Measurements from ENCODE around the gene PRPH2. TPM values are rescaled to one million over a fixed set of nuclear protein-coding genes. Genes with fewer than 3 reads are reported as not detected.

Gene PRPH2
- total RNA-seq, 1 experiment from 2014 or later: 1.0 TPM

DNA sequence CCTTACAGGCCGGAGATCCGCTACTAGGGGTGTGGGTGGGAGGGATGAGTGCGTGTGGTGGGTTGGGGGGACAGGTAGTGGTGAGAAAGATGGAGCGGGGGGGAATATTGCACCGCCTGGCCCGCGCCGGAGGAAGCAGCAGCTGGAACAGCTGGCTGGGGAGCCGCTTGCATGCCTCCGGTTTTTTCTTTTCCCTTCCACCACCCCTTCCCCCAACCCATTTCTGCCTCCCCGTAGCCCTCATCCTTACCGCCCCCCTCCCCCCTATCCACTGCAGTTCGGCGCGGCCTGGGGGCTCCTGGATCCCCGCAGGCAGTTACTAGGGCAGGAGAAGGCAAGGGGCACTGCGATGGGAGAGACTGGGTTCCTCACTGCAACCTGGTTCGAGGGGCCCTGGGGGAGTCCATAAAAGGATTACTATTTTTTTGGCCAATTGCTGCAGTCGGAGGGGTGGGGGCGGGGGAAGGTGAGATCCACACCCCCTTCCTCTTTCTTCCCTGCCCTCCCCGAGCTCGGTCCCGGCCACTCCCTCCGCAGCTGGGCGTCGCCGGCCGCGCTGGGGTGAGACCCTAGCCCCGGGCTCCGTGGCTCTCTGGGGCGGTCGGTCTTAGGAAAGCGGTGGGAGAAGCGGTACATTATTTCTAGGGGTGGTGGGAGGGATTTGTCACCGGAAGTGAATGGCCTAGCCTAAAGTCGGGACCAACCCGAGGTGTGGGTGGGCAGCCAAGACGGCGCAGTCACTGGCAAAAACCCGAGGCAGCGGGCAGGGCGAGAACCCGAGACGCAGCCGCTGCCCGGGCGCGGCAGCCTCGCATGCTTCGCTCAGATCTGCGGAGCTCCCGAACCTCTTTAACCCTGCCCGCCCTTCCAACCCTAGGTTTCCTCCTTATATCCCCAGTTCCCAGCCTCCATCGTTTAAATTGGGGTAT is 24.3 kb upstream of the PRPH2 start (continued):
- TF ChIP-seq, protein P1, sequence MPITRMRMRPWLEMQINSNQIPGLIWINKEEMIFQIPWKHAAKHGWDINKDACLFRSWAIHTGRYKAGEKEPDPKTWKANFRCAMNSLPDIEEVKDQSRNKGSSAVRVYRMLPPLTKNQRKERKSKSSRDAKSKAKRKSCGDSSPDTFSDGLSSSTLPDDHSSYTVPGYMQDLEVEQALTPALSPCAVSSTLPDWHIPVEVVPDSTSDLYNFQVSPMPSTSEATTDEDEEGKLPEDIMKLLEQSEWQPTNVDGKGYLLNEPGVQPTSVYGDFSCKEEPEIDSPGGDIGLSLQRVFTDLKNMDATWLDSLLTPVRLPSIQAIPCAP (CRISPR knock-in tag; IDR thresholded peaks at IDR 0.05): no peak
- TF ChIP-seq, protein P2, sequence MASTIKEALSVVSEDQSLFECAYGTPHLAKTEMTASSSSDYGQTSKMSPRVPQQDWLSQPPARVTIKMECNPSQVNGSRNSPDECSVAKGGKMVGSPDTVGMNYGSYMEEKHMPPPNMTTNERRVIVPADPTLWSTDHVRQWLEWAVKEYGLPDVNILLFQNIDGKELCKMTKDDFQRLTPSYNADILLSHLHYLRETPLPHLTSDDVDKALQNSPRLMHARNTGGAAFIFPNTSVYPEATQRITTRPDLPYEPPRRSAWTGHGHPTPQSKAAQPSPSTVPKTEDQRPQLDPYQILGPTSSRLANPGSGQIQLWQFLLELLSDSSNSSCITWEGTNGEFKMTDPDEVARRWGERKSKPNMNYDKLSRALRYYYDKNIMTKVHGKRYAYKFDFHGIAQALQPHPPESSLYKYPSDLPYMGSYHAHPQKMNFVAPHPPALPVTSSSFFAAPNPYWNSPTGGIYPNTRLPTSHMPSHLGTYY (CRISPR knock-in tag; IDR thresholded peaks at IDR 0.05): no peak
- TF ChIP-seq TEAD4 (CRISPR knock-in tag; IDR thresholded peaks at IDR 0.05) (no peak), ATF6 (CRISPR knock-in tag; IDR thresholded peaks at IDR 0.05) (no peak), MYBL2 (CRISPR knock-in tag; IDR thresholded peaks at IDR 0.05) (no peak; the same call in 1 of the 2 replicates), ZNF121 (CRISPR knock-in tag; IDR thresholded peaks at IDR 0.05) (no peak), ZSCAN18 (CRISPR knock-in tag; IDR thresholded peaks at IDR 0.05) (no peak)
- TF ChIP-seq, protein P3, sequence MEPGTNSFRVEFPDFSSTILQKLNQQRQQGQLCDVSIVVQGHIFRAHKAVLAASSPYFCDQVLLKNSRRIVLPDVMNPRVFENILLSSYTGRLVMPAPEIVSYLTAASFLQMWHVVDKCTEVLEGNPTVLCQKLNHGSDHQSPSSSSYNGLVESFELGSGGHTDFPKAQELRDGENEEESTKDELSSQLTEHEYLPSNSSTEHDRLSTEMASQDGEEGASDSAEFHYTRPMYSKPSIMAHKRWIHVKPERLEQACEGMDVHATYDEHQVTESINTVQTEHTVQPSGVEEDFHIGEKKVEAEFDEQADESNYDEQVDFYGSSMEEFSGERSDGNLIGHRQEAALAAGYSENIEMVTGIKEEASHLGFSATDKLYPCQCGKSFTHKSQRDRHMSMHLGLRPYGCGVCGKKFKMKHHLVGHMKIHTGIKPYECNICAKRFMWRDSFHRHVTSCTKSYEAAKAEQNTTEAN (CRISPR knock-in tag; IDR thresholded peaks at IDR 0.05): peak; percentile 75; the same call in 1 of the 2 replicates
- TF ChIP-seq, protein P4, sequence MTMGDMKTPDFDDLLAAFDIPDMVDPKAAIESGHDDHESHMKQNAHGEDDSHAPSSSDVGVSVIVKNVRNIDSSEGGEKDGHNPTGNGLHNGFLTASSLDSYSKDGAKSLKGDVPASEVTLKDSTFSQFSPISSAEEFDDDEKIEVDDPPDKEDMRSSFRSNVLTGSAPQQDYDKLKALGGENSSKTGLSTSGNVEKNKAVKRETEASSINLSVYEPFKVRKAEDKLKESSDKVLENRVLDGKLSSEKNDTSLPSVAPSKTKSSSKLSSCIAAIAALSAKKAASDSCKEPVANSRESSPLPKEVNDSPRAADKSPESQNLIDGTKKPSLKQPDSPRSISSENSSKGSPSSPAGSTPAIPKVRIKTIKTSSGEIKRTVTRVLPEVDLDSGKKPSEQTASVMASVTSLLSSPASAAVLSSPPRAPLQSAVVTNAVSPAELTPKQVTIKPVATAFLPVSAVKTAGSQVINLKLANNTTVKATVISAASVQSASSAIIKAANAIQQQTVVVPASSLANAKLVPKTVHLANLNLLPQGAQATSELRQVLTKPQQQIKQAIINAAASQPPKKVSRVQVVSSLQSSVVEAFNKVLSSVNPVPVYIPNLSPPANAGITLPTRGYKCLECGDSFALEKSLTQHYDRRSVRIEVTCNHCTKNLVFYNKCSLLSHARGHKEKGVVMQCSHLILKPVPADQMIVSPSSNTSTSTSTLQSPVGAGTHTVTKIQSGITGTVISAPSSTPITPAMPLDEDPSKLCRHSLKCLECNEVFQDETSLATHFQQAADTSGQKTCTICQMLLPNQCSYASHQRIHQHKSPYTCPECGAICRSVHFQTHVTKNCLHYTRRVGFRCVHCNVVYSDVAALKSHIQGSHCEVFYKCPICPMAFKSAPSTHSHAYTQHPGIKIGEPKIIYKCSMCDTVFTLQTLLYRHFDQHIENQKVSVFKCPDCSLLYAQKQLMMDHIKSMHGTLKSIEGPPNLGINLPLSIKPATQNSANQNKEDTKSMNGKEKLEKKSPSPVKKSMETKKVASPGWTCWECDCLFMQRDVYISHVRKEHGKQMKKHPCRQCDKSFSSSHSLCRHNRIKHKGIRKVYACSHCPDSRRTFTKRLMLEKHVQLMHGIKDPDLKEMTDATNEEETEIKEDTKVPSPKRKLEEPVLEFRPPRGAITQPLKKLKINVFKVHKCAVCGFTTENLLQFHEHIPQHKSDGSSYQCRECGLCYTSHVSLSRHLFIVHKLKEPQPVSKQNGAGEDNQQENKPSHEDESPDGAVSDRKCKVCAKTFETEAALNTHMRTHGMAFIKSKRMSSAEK (CRISPR knock-in tag; IDR thresholded peaks at IDR 0.05; ENCODE audit: borderline replicate concordance): no peak

DNA sequence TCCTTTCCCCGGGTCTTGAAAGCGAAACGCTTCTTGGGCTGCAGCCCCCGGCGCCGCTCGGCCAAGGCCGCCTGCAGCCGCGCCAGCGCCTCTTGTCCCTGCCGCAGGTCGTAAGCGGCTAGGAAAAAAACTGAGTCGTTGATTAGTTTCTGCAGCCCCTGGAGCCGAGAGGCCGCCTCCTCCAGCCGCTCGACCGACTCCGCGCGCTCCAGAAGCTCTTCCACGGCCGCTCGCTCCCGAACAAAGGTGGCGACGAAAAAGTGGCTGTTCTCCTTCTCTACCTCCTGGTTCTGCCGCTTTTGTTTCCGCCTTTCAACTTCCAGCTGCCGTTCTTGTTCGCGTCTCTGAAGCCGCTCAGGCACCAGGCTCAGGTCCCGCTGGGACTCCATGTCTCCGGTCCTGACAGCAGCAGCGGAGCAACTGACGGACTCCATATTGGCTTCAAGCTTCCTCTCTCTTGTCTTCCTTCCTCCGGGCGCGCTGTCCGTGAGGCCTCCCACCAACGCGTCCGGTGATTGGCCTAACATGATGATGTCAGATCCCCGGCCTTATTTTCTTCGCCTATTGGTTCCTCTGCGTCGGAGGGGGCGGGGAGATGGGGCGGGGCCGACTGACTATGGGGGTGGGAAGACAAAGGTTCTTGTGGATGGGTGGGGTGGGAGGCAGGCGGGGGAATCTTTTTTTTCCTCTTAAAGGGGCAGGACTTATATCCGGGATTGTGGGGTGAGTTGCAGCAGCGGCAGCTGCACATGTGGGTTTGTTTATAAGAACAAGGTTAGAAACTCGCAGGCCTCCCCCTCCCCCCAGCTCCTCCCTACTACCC is 23.5 kb upstream of the PRPH2 start, which contains the start of gene TBCC:
TBCC (minus strand) TSS at position 464 of the 823 bp plus-strand sequence; CDS start at position 434, 30 bp downstream.
- POLR2A ChIA-PET: interaction anchor here (0.6 to 5.0 kb wide), 23 partner anchors 9 to 1497 kb away, joined by 3 to 42 read pairs (median 5); partner anchors contain the start of genes BICRAL, C6orf132 and RPL7L1
- DNase-seq (ENCODE audit: low spot score): peak; percentile 93
- Mint-ChIP-seq H3K27me3 (ENCODE audit: low read depth) (no peaks in the 10 kb centered on the region), H3K4me3 (peak within 1 kb of the TSS; percentile 100), H3K36me3 (peaks cover 2% of the 10 kb centered on the region), H3K4me1 (peaks cover 16% of the 10 kb centered on the region), H3K27ac (peak within 1 kb of the TSS; percentile 100), H3K9me3 (no peaks in the 10 kb centered on the region)
- ATAC-seq: peak; percentile 78
- CTCF ChIA-PET: interaction anchor here (0.6 to 4.0 kb wide), 10 partner anchors 17 to 182 kb away, joined by 3 to 18 read pairs (median 4); partner anchors contain the start of genes RPL7L1 and UBR2
- TF ChIP-seq ZNF317 (CRISPR knock-in tag; IDR thresholded peaks at IDR 0.05; ENCODE audit: borderline replicate concordance, low read depth): no peak
- TF ChIP-seq, protein P1 (CRISPR knock-in tag; IDR thresholded peaks at IDR 0.05): 0 out of 2 replicates have a peak, but pooled peaks have one; percentile 25
- TF ChIP-seq ARID4B (CRISPR knock-in tag; IDR thresholded peaks at IDR 0.05; ENCODE audit: borderline replicate concordance): peak; percentile 49; the same call in 1 of the 2 replicates
- peak; percentile 61 for TF ChIP-seq NFYB (CRISPR knock-in tag; conservative IDR thresholded peaks at IDR 0.05; ENCODE audit: low read depth)
- no peak for TF ChIP-seq ZNF121 (CRISPR knock-in tag; IDR thresholded peaks at IDR 0.05)
- TF ChIP-seq NR1H2 (CRISPR knock-in tag; IDR thresholded peaks at IDR 0.05): no peak
- peak; percentile 73; the same call in 1 of the 2 replicates for TF ChIP-seq NFE2L1 (CRISPR knock-in tag; IDR thresholded peaks at IDR 0.05)
